PC-9 (cell line): Measurements from ENCODE around the gene DAAM1.

Source experiments
- CTCF ChIP-seq: fragments of 200-600 bp; sonication (generic); conservative IDR thresholded peaks from 2 replicates; pipeline ENCODE4 v1.6.1; 2017; ENCODE audit warnings: mixed run types, antibody characterized with exemption, mild to moderate bottlenecking, moderate library complexity
- EZH2 ChIP-seq: fragments of 200-600 bp; sonication (generic); IDR thresholded peaks from 2 replicates; pipeline ENCODE4 v1.8.0; 2017; ENCODE audit warnings: antibody characterized with exemption, low read depth

- no peak for TF ChIP-seq CTCF
- TF ChIP-seq EZH2 = no peak
Measured at GRCh38 chr14:59295951-59296350, 107.5 kb downstream of the DAAM1 start.
